T-helper 2 cell (primary cell): ENCODE data around the gene CELF4.

Experiments
- DNase-seq, 5 experiments: peaks; one replicate each; pipeline versions ENCODE4 v3.0.0 to v3.0.0-alpha.2; 2012 to 2022

Gene CELF4

DNA sequence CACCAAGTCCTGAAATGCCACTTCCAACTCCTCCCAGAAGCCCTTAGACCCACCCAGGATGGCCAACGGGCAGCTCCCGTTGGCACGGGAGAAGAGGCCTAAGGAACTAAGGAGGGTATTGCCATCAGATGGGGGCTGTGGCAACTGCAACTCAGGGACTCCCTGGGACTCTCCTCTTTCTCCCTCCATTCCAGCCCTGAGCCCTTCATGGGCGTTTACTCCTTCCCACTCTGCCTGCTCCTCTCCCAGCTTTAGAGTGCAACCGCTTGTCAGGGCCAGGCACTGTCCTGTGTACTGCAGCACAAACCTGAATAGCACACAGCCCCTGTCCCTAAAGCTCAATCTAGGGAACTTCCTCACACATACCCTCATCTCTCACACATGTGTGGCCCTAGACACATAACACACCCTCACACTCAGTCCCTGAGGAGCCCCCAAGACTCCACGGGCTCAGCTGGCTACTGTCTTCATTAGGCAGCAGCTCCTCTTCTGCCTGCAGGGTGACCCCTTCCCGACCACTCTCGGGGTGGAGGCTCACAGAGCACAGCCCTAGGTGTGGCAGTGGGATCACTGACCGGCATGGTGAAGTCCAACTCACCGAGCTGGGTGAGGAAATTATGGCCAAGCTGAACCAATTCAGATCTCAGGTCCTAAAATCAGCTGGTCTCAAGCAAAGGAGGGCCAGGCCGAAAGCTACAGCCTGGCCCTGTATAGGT is 316.3 kb downstream of the CELF4 start:
- DNase-seq: no peak

DNA sequence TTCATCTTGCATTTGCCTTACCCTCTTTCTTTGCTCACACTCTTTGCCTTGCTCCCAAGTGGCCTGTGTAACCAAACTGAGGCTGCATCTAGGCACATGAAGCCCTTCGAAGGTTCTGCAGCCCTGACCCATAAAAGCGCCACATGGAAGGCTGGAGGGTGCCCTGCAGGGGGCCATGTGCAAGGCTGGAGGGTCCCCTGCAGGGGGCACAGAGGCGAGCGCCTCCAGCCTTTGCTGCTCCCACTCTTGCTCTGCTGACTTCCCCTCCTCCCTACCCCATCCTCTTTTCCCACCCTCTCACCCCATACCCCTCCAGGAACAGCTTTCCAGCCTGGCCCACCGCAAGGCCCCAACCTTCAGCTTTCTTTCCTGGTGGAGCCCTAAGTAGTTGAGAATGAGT is 317.3 kb downstream of the CELF4 start:
- DNase-seq: no peak

DNA sequence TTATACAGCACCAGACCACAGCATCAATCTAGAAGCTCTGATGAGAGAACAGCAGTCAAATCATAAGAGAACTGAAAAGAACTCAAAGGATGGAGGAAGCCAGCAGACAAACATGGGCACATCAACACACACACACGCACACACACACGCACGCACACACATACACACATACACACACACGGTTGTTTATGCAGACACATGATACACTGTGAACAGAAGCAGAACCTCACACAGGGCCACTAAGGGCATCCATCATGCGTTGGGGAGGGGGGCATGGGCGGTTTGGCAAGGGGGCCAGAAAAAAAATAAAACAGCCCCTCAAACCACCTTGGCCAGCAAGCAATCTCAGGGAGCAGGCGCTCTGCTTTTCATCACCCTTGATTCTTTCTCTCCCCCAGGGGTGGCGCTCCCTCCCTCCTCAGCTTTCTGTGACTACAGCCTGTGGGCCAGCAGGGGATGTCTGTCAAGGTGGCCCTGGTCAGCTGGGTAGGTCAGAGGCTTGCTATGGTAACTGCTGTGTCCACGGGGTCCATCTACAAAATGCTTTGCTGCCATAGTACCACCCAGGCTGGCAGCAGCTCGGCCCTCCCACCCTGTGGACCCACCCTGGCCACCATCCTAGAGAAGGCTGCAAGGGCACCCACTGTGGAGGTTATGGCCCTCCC is 318.0 kb downstream of the CELF4 start:
- peak in 1 of 5 experiments; percentile 14 for DNase-seq

DNA sequence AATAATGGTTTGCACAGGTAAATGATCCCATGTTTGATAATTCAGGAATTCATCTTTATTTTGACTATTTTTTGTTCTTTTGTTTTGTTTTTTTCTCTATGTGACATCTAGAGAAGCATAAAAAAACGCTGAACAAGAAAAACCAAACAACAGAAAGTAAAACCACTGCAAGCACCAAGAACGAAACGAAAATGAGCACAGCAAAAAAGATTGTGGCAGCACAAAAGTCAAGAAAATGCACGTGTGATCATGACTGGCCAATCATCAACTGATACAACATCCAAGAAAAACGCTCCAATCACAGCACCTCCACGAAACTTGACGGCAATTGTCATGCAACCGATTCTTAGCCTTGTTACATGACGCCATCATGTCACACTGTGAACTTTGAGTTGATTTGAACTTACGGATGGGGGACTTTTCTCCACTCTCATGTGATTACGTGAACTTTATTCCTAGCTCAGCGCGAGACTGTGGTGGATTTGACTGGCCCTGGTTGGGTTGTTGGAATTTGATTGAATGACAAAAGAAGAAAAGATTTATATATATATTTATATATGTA is 318.7 kb downstream of the CELF4 start:
- no peak for DNase-seq

DNA sequence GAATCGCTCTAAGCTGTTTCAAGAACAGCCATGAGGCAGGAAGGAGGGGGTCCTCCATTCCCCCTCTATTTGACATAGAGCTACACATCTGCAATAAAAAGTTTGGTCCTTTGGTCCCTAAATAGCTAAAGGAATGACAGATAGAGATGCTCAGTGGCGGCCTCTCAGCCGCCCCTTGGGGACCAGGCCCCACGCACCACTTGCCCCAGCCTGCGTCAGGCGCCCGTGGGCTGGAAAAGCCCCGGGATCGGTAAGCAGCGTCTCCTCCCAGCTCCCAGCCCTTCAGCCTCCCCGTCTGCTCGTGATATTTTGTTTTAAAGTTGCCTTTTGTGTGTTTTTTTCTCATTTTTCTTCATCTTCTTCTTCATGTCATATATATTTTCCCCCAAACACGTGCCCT is 321.0 kb downstream of the CELF4 start:
- DNase-seq: no peak

DNA sequence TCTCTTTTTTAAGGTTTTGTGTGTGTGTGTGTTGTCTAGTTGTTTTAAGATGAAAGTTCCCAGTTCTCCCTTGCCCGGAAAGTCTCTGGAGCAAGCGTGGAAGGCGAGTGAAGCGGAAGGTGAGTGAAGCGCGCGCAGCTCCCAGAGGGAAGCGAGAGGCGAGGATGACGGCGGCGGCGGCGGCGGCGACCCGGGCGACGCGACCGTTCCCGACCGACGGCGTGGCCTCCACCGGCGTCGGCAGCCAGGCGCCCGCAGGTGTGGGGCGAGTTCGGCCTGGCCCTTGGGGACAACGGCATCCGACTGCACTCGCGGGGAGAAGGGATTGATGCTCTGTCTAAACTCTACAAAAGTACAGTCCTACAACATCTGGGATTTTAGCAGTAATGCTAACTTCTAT is 321.9 kb downstream of the CELF4 start:
- no peak for DNase-seq

DNA sequence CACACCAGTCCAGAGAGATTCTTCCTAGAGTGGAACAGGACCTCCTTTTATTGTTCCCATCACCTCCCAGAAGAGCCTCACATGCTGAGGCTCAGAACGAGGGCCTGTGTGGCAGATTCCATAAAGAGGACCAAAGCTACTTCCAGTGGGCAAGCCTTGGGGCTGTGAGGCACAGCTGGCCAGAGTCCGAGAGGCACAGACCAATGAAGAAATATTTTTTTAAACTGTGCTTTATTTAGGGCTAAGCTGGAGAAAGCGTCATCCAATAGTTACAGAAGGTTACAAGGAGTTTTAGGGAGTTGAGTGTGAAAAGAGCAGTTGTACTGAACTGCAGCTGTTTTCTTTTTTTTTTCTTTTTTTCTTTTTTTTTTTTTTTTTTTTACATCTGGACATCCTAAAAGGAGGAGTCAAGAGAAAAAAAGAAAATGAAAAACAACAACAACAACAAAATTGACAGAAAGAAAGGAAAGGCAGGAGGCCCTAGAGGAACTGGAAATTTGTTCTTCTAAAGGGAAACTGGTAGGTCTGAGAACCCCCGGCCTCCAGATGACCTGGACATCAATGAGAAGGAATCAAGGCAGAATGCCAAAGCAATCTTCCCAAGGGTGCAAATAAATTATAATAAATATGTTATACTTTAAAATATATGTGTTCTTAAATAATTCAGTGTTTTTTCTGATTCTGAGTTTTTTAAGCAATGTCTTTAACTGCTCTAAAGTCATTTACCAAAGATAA is 322.6 kb downstream of the CELF4 start:
- no peak for DNase-seq

DNA sequence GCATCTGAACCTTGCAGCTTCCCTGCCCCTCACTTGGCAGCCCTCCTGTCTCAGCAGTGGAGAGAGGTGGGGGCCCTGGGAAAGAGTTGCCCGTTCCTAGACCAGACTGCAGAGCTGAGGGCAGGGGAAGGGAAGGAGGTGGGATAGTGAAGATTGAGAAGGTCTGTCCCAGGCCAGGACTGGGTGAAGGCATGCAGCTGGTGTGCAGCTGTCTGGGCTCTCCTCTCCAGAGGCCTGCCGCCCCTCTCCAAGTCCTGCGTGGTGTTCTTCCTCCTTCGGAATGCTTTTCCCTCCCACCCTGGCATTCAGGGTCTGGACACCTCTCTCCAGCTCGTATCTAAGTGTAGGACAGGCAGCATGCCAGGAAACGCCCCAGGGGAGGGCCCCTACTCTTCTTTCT is 323.5 kb downstream of the CELF4 start:
- no peak for DNase-seq

DNA sequence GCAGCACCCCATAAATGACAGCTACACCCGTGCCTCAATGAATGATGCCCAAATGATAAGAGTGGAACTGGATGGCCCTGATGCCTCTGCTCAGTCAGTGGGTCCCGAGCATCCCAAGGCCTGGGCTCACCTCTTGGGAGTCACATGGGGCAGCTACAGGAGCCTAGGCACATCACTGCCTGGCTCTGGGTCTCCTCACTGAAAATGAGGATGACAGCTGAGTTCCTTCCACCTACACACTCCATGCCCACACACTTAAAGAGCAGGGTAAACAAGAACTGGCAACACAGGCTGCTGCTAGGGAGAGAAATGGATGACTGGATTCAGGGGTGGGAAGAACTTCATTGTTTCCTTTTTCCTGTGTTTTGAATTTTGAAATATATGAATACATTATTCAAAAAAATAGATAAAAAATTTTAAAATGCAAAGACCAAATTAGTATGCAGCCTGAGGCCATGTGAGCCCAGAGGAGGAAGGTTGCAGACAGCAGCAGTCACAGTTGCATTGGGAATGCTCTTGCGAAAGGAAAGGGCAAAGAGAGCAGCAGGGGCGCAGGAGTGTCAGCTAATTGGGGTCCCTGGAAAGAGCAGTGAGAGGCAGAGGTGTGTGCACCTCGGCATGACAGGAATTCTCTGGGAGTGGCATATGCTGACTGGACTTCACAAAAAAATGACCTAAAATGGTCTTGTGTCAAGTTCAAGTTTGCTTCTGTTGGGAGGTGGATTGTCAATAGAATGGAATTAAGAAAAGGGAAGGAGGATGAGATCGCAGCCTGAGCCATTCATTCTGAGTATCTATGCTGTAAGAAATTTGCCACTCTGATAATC is 327.1 kb downstream of the CELF4 start:
- no peak for DNase-seq

DNA sequence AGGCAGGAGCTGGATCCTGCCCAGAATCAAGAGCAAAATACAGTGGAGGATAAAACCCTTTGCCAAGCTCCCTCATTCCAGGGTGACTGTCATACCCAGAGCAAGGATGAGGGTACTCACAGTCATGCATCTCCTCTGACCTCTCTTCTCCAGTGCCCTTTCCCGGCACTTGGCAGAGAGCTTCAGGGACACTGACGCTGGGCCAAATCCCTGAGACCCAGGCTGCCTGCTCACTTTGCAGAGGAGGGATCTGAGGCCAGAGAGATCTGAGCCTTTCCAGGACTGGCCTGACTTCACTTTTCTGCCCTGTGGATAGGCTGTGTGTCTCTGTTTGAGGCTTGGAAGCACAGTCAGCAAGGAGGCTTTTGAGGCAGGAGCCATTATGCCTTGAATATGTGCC is 330.0 kb downstream of the CELF4 start:
- DNase-seq: no peak

DNA sequence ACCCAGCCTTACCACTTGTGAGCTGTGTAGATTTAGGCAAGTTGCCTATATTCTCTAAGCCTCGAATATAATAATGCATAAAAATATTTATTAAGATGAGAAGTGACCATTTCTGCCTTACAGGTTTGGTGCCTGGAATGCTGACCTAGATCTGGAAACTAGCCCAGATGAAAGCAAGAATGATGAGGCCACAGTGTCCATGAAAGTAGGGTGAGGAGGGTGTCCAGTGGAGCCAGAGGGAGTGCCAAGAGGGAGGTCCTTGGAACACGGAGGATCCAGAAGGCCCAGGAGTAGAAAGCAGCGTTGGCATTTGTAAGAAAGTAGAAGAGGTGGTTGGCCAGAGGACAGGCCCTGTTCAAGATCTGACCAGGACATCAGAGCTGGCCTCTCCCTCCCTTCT is 334.3 kb downstream of the CELF4 start:
- no peak for DNase-seq

DNA sequence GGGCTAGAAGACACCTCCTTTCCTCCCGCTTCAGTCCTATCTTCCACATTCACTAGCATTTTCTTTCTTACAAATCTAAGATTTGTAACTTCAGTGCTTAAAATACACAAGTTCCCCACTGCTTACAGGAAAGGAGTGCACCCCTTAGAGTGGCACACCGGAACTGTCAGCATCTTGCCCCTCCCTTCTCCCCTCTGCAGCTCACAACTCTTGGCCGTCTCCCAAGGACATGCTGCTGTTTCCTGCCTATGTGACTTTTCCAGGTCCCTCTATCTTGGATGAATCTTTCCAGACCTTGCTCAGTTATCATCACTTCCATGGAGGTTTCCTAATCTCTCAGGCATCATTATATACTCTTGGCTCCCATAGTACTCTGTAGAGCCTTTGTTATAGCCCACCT is 334.8 kb downstream of the CELF4 start:
- no peak for DNase-seq

DNA sequence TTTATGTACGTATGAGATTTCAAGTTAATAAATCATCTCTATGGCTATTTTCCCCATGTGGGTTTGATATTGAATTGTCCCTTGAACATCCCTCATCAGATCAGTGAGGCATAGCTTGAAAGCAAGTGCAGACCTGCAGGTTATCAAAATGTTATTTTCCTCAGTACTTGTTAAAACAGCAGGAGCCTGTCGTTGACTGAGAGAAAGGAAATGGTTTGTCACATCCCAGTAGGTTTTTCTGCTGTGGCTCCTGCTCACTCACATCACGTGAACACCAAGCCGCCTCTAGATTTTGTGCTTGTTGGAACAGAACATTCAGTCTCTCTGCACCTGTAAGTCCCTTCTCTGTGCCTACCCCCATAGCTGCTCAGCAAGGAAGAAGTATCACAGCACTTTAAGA is 340.3 kb downstream of the CELF4 start:
- DNase-seq: no peak

DNA sequence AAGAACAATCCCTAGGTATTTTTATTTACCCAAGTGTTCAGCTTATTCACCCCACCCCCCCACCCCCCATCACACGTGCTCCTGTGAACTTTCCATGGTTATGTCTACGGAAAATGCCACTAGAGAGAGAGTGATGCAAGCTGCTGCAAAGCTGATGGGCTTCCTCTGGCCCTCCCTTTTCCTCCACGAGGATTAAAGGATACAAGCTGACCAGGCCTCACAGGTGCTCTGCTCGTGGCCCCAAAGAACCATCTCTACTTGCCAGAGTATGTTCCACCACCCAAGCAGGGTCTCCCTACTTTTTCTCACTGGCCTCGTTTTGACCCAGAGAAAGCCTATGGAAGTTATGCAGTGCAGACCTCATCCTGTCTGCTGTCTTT is 342.6 kb downstream of the CELF4 start:
- no peak for DNase-seq

DNA sequence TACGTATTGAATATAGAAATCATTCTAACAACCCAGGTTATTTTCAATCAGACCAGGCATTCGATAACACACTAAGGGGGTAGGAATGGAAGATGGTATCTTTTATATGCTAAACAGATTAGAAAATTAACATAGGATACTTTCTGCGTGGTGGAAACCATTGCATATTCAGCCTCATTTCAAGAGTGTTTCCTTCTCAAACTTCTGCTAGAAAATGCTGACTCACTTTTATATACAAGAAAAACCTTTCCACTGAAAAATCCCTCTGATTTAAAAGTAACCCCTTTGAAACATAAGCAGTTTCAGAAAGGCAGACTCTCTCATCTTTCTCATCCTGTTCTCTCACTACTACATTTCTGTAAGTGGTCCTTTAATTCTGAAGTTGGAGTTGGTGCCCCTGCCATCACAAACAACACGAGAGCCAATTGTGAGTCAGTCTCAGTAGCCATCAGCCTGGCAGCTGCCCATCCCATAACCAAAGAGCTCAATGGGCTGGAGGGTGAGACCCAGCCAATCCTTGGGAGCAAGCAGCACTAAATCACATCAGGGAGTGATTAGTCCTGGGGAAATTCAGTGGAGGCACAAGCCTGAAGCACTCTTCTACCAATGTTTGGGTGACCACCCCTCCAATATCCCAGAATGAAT is 343.1 kb downstream of the CELF4 start:
- DNase-seq: no peak

DNA sequence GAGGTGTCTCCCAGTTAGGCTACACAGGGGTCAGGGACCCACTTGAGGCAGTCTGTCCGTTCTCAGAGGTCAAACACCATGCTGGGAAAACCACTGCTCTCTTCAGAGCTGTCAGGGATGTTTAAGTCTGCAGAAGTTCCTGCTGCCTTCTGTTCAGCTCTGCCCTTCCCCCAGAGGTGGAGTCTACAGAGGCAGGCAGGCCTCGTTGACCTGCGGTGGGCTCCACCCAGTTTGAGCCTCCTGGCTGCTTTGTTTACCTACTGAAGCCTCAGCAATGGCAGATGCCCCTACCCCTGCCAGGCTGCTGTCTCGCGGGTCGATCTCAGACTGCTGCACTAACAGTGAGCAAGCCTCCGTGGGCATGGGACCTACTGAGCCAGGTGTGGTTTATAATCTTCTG is 346.3 kb downstream of the CELF4 start:
- DNase-seq: no peak

DNA sequence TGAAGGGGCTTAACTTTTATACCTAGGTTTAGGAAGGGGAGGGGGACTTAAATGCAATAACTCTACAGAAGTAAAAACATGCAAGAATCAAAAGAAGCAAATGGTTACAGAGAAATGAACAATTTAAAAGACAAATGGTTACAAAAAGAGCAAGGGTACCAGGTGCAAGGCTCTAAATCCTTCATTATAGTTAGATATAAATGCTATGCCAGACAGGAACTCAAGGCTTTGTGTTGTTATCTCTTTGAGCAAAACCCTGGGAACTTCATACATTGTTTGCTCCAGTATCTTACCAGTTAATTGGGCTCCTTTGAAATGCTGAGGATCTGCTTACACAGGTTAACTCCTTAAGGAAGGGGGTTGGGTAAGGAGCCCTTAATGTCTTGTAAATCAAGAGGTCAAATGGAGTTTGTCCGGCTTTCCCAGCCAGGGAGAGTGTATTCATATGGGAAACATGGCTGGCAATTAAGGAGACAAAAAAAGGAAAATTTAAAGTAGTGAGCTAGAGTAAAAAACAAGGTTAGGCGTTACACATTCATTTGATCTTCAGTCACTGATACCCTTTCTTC is 347.5 kb downstream of the CELF4 start:
- no peak for DNase-seq

DNA sequence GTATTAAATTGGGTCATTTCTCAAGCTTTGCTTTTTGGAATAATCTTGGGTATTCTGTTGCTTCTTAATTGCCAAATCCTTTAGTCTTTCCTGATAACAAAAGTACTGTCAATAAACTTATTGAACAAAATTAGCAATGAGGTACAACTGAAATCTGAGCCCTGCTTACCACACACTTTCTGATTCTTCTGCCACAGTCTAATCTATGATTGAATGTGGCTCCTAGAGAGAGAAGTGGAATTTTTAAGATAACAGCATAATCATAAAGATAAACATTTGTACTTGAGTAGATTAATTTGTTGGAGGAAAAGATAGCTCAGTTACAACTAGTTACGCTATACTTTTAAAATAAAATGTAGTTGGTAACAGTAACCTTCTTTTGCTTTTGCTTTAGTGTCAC is 354.8 kb downstream of the CELF4 start:
- no peak for DNase-seq

DNA sequence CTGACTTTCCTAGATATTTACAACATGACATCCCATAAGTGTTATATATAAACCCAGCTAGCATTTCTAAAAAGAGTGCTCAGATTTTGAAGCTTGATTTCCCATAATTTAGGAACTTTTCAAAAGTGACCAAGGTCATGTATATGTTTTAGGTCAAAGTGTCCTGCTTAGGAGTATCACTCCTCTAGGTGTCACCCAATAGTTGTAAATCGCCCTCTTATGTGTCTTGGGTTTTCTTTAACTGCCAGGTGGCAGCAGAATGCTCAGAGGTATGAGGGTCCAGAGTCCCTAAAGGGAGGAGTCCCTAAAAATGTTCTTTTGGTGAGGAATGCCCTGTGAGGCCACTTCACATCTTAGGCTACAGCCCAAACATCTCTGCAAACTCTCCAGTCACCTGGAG is 358.3 kb downstream of the CELF4 start:
- DNase-seq: no peak

DNA sequence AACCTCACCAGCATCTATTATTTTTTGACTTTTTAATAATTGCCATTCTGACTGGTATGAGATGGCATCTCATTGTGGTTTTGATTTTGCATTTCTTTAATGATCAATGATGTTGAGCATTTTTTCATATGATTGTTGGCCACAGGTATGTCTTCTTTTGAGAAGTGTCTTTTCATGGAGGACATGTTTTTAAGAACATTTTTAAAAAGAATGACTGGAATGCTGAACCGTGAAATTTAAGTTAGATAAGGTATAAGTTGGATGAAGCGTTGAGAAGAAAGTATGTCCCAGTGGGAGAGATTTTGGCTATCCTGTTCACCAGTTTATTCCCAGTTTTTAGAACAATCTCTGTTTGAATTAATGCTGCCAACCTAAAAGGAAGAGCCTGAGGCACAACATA is 365.9 kb downstream of the CELF4 start:
- no peak for DNase-seq
